Large intestine (tissue), 3 donors: ENCODE measurements around the gene FAM114A2. TPM values are rescaled to one million over a fixed set of nuclear protein-coding genes. Genes with fewer than 3 reads are reported as not detected.

Source experiments
- DNase-seq, 2 donors: peaks; one replicate each; pipeline versions ENCODE4 v3.0.0 to v3.0.0-alpha.2; 2013
- H3K27ac ChIP-seq: one replicate; pipeline ENCODE4 v1.5.1; 2013; ENCODE audit warnings: low read length
- H3K27me3 ChIP-seq: 2 replicates; pipeline ENCODE4 v1.6.1; 2013; ENCODE audit warnings: low read length; ENCODE audit not compliant: control insufficient read depth, insufficient read depth
- H3K36me3 ChIP-seq: 2 replicates; pipeline ENCODE4 v1.6.1; 2013; ENCODE audit warnings: low read length; ENCODE audit not compliant: control insufficient read depth, insufficient read depth
- H3K4me1 ChIP-seq: one replicate; pipeline ENCODE4 v1.6.1; 2013; ENCODE audit warnings: low read length; ENCODE audit not compliant: control insufficient read depth, insufficient read depth
- H3K4me3 ChIP-seq: one replicate; pipeline ENCODE4 v1.5.1; 2013; ENCODE audit warnings: low read length
- H3K9me3 ChIP-seq: one replicate; pipeline ENCODE4 v1.6.1; 2013; ENCODE audit warnings: mild to moderate bottlenecking, low read depth, low read length, moderate library complexity; ENCODE audit not compliant: control insufficient read depth
- WGBS: methylation state at CpG from one replicate; pipeline ENCODE4 v1.1.5; 2013; ENCODE audit warnings: low lambda C conversion rate; ENCODE audit not compliant: insufficient coverage; 5-methylcytosine and 5-hydroxymethylcytosine counted together
- polyA plus RNA-seq: library from polyadenylated mRNA; unstranded; fragments of 120-200 nt; gene quantifications from one replicate; pipeline ENCODE4 v1.2.1, GENCODE V29; 2013

The FAM114A2 gene
- polyA plus RNA-seq, 1 donor: 18.4 TPM

DNA sequence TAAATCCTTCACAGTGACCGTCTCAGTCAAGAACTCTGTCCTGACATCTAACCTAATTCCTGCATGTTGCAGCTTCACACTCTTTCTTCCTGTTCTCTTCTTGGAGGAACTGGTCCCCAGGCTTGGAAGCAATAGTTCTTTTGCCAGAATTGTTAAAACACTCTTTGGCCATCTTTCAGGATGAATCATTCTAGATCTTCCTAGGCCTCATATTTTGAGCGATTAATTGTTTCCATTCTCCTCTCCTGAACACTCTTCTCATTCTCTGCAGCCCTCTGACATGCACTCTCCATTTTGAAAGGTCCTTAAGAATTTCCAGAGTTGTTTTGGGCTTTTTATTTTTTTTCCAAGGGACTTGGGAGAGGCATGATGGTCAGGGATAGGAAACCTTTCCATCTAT is 85.8 kb downstream of the FAM114A2 start:
- no peaks in the 10 kb centered on the region for H3K36me3 ChIP-seq
- no peak overlapping the region for H3K4me3 ChIP-seq
- no peak for DNase-seq
- no peaks in the 10 kb centered on the region for H3K27me3 ChIP-seq
- WGBS: 100% methylated on average over 1 of the region's 2 CpGs
- H3K27ac ChIP-seq: no peak overlapping the region
- no peaks in the 10 kb centered on the region for H3K9me3 ChIP-seq
- no peaks in the 10 kb centered on the region for H3K4me1 ChIP-seq

DNA sequence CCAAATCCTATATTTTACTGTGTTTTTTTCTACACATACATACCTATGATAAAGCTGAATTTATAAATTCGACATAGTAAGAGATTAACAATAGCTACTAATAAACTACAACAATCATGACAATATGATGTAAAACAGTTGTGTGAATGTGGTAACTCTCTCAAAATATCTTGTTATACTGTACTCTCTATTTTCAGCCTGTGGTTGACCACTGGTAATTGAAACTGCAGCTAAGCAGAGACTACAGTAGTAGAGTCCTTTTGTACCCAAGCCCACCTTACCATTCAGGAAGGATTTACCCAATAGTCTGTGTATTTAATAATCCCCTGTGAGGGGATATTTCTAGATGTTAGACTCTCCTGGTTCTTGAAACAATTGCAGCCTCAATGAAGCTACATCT is 86.7 kb downstream of the FAM114A2 start:
- 88% methylated on average over 1 of the region's 1 CpG for WGBS
- no peak for DNase-seq
- H3K27me3 ChIP-seq: no peaks in the 10 kb centered on the region
- no peaks in the 10 kb centered on the region for H3K4me1 ChIP-seq
- H3K9me3 ChIP-seq: no peaks in the 10 kb centered on the region
- H3K4me3 ChIP-seq: no peak overlapping the region
- no peaks in the 10 kb centered on the region for H3K36me3 ChIP-seq
- H3K27ac ChIP-seq: no peak overlapping the region

DNA sequence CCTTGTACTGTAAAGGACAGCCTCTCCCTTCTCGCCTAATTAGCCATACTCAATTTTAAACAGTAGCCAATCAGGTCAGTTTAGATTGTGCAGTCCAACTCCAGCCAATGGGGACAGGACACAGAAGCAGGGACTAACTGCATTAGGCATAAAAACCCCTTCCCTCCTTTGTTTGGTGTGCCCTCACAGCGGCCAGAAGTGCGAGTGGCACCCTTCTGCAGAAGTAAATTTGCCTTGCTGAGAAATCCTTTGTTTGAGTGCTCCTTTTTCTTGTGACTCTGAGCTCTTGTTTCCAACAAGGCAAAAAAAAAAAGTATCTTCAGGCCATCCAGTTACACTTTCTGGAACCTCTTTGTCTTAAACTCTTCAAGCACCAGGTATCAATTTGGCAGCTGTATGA is 97.4 kb downstream of the FAM114A2 start:
- 100% methylated on average over 1 of the region's 3 CpGs for WGBS
- no peaks in the 10 kb centered on the region for H3K9me3 ChIP-seq

More for the DNA sequence above, 97.4 kb downstream of the FAM114A2 start:
- no peaks in the 10 kb centered on the region for H3K27me3 ChIP-seq
- no peak overlapping the region for H3K27ac ChIP-seq
- H3K4me1 ChIP-seq: no peaks in the 10 kb centered on the region
- DNase-seq: no peak
- no peaks in the 10 kb centered on the region for H3K36me3 ChIP-seq
- H3K4me3 ChIP-seq: no peak overlapping the region

Other genes starting within 250 kb of the FAM114A2 start
- gene MFAP3, start 57 bp upstream of the FAM114A2 start, polyA plus RNA-seq: 25.4 TPM
- 12.9 TPM for gene GALNT10, start 151.8 kb upstream of the FAM114A2 start, polyA plus RNA-seq